ENCODE measurements around the gene CTNS. TPM values are rescaled to one million over a fixed set of nuclear protein-coding genes. Genes with fewer than 3 reads are reported as not detected.

CTNS gene
- total RNA-seq, 1 donor from 2014 or later: 17.2 TPM

DNA sequence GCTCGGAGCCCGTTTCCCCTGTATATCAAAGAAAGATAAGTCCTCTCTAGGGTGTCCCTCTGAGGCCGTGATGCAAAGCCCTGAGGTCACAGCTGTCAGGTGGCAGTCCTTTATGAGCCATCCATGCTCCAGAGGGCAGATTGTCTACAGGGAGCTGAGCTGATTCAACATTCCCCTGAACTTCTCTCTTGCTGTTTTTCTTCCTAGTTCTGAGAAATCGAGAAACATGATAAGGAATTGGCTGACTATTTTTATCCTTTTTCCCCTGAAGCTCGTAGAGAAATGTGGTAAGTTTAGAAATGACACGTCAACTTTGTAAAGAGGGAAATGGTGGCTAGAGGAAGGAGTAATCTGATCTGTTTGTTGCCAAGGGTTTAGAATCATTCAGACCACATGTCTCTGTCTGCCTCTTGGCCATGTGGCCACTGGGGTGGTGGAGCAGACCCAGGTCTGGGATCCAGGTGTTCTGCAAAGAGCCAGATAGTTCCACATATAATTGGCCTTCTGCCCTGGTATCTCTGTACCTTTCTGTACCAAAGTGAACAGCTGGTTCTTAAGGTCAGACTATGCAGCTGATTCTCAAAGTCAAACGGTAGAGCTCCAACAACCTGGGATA lies 3.5 kb downstream of the CTNS start:
- peak overlapping the region; percentile 87 for H3K27ac Mint-ChIP-seq (ENCODE audit: unreplicated experiment)
- H3K4me1 Mint-ChIP-seq (ENCODE audit: low read depth, unreplicated experiment): peaks cover 10% of the 10 kb centered on the region
- TF ChIP-seq, protein P1, sequence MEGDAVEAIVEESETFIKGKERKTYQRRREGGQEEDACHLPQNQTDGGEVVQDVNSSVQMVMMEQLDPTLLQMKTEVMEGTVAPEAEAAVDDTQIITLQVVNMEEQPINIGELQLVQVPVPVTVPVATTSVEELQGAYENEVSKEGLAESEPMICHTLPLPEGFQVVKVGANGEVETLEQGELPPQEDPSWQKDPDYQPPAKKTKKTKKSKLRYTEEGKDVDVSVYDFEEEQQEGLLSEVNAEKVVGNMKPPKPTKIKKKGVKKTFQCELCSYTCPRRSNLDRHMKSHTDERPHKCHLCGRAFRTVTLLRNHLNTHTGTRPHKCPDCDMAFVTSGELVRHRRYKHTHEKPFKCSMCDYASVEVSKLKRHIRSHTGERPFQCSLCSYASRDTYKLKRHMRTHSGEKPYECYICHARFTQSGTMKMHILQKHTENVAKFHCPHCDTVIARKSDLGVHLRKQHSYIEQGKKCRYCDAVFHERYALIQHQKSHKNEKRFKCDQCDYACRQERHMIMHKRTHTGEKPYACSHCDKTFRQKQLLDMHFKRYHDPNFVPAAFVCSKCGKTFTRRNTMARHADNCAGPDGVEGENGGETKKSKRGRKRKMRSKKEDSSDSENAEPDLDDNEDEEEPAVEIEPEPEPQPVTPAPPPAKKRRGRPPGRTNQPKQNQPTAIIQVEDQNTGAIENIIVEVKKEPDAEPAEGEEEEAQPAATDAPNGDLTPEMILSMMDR (IDR thresholded peaks at IDR 0.05; ENCODE audit: partially characterized antibody, unreplicated experiment): no peak
- no peaks in the 10 kb centered on the region for H3K36me3 Mint-ChIP-seq (ENCODE audit: unreplicated experiment)
- peaks cover 7% of the 10 kb centered on the region for H3K9me3 Mint-ChIP-seq (ENCODE audit: unreplicated experiment)
- peak overlapping the region; percentile 53 for H3K4me3 Mint-ChIP-seq (ENCODE audit: unreplicated experiment)
- H3K27me3 Mint-ChIP-seq (ENCODE audit: unreplicated experiment): peaks cover 7% of the 10 kb centered on the region
- no peak for DNase-seq

DNA sequence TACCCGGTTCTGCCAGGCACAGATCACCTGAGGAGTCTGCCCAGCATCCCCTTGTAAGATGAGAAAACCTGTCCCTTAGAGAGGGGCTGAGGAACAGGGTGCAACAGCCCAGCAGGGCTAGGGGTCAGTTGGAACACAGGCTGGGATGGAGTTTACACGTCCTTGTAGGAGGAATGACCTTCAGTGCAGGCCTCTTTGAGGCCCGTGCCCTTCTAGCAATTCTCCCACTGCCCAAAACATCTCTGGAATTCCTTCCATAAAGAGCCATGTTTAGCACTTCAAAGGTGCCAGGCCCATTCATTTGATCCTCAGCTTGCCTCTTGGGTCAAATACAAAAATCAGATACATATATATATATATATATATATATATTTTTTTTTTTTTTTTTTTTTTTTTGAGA lies 4.5 kb downstream of the CTNS start:
- H3K36me3 Mint-ChIP-seq (ENCODE audit: unreplicated experiment): no peaks in the 10 kb centered on the region
- H3K27me3 Mint-ChIP-seq (ENCODE audit: unreplicated experiment): peaks cover 5% of the 10 kb centered on the region
- no peak overlapping the region for H3K27ac Mint-ChIP-seq (ENCODE audit: unreplicated experiment)
- peaks cover 10% of the 10 kb centered on the region for H3K4me1 Mint-ChIP-seq (ENCODE audit: low read depth, unreplicated experiment)
- H3K4me3 Mint-ChIP-seq (ENCODE audit: unreplicated experiment): no peak overlapping the region
- TF ChIP-seq, protein P1 (IDR thresholded peaks at IDR 0.05; ENCODE audit: partially characterized antibody, unreplicated experiment): no peak
- peaks cover 7% of the 10 kb centered on the region for H3K9me3 Mint-ChIP-seq (ENCODE audit: unreplicated experiment)
- no peak for DNase-seq

DNA sequence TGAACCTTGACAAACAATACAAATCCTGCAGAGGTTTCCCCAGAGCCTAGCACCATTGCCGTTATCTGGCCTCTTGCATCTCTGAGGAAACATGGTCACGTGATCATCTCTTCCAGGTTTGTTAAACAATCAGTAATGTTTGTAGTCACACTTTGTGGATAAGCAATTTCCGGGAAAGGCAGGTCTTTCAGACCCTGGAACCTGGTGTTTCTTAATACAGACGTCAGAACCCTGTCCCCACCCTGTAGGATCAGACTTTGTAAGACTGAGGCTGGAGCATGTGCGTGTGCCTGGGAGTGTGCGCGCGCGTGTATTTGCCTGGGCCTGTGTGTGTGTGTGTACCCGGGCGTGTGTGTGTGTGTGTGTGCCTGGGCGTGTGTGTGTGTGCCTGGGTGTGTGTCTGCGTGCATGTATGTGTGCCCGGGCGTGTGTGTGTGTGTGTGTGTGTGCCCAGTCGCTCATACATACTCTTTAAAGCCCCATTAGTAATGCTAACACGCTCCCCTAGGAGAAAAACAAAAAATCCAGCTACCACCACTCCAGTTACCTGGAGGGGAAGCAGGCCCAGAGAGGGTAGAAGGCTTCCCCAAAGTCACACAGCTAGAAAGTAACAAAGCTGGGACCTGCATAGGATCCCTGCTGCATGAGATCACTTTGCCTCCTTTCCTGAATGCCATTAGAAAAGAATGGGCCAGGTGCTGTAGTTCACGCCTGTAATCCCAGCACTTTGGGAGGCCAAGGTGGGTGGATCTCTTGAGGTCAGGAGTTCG lies 5.3 kb downstream of the CTNS start:
- Mint-ChIP-seq H3K9me3 (ENCODE audit: unreplicated experiment) (peaks cover 7% of the 10 kb centered on the region), H3K27me3 (ENCODE audit: unreplicated experiment) (peaks cover 5% of the 10 kb centered on the region), H3K36me3 (ENCODE audit: unreplicated experiment) (no peaks in the 10 kb centered on the region), H3K4me3 (ENCODE audit: unreplicated experiment) (no peak overlapping the region), H3K27ac (ENCODE audit: unreplicated experiment) (no peak overlapping the region), H3K4me1 (ENCODE audit: low read depth, unreplicated experiment) (peaks cover 10% of the 10 kb centered on the region)
- TF ChIP-seq, protein P1 (IDR thresholded peaks at IDR 0.05; ENCODE audit: partially characterized antibody, unreplicated experiment): no peak
- DNase-seq: no peak

DNA sequence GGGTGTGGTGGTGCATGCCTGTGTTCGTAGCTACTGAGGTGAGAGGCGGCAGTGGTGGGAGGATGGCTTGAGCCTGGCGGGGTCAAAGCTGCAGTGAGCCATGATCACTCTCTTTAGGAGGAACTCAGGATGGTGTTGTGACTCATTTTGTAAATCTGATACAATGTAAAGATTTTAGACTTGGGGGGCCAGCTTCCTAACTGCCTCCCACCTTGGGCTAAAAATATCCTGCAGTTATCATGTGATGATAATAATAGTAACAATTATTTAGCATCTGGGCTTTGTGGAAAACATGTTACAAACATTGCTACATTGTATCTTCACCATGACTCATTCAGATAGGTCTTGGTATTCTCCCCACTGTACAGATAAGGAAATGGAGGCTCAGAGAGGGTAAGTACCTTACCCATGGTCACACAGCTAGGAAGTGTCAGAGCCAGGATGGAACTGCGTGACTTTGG lies 7.4 kb downstream of the CTNS start:
- H3K4me1 Mint-ChIP-seq (ENCODE audit: low read depth, unreplicated experiment): peaks cover 8% of the 10 kb centered on the region
- no peaks in the 10 kb centered on the region for H3K27me3 Mint-ChIP-seq (ENCODE audit: unreplicated experiment)
- no peak overlapping the region for H3K27ac Mint-ChIP-seq (ENCODE audit: unreplicated experiment)
- no peak for DNase-seq
- H3K9me3 Mint-ChIP-seq (ENCODE audit: unreplicated experiment): peaks cover 10% of the 10 kb centered on the region
- no peak overlapping the region for H3K4me3 Mint-ChIP-seq (ENCODE audit: unreplicated experiment)
- TF ChIP-seq, protein P1 (IDR thresholded peaks at IDR 0.05; ENCODE audit: partially characterized antibody, unreplicated experiment): no peak
- H3K36me3 Mint-ChIP-seq (ENCODE audit: unreplicated experiment): no peaks in the 10 kb centered on the region

DNA sequence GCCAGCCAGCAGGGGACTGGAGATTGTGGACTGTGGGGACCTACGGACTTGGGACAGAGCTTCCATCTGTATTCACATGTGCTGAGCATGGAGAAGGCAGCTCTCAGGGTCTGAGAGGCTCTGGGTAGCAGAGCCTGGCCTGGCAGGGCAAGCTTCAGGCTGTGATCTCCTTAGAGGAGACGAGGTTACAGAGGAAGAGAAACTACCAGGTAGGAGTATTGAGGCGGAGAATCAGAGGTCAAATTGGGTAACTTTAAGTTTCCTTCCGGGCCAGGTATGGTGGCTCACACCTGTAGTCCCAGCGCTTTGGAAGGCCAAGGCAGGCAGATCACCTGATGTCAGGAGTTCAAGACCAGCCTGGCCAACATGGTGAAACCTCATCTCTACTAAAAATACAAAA lies 8.8 kb downstream of the CTNS start:
- no peaks in the 10 kb centered on the region for H3K36me3 Mint-ChIP-seq (ENCODE audit: unreplicated experiment)
- no peak overlapping the region for H3K27ac Mint-ChIP-seq (ENCODE audit: unreplicated experiment)
- no peak for DNase-seq
- H3K4me3 Mint-ChIP-seq (ENCODE audit: unreplicated experiment): no peak overlapping the region
- no peaks in the 10 kb centered on the region for H3K27me3 Mint-ChIP-seq (ENCODE audit: unreplicated experiment)
- H3K9me3 Mint-ChIP-seq (ENCODE audit: unreplicated experiment): peaks cover 5% of the 10 kb centered on the region
- TF ChIP-seq, protein P1 (IDR thresholded peaks at IDR 0.05; ENCODE audit: partially characterized antibody, unreplicated experiment): no peak
- H3K4me1 Mint-ChIP-seq (ENCODE audit: low read depth, unreplicated experiment): peaks cover under 1% of the 10 kb centered on the region
